ENCODE measurements around the gene P2RY4. TPM values are rescaled to one million over a fixed set of nuclear protein-coding genes. Genes with fewer than 3 reads are reported as not detected.

The P2RY4 gene
- total and polyA plus RNA-seq, 10 of the 15 experiments (the other 5 are each of a cell fraction or from before 2014, with no cell fraction given), result 0.07 to 0.44 (median 0.13) TPM; not detected in 7

- ChIA-PET RAD21 (ENCODE audit: unreplicated experiment) (no interaction called here), POLR2A (no interaction called here), CTCF (no interaction called here), SMC1A (ENCODE audit: uncharacterized antibody, unreplicated experiment) (no interaction called here)
- no peak overlapping the region for H2AFZ ChIP-seq (ENCODE audit: control insufficient read depth, low read depth, low read length)
- intact Hi-C loops (cut with micrococcal nuclease; ENCODE audit: unreplicated experiment), result no loop called here
- no peak overlapping the region for H3K4me3 ChIP-seq
- H3K27ac ChIP-seq (ENCODE audit: control insufficient read depth, insufficient read depth), result no peak overlapping the region
- WGBS (ENCODE audit: insufficient coverage, insufficient replicate concordance, low lambda C conversion rate, missing lambda C conversion rate), result 11% methylated on average over 5 of the region's 5 CpGs
- no peak overlapping the region for H3K9ac ChIP-seq (ENCODE audit: control insufficient read depth, insufficient read depth, low read length)
- H3K36me3 ChIP-seq (ENCODE audit: control insufficient read depth in 2 of 2, insufficient read depth in 2 of 2, low read length in 1 of 2), result no peaks in the 10 kb centered on the region
- ATAC-seq (no peak), FAIRE-seq (no peak), DNase-seq (ENCODE audit: low read depth, low spot score) (no peak)
- no peaks in the 10 kb centered on the region; the same call in 2 of the 3 replicates for H3K9me3 ChIP-seq (replicated peaks; ENCODE audit: control insufficient read depth, insufficient read depth, low read length)
- H3K4me2 ChIP-seq (ENCODE audit: control insufficient read depth, insufficient read depth), result no peak overlapping the region
- no peaks in the 10 kb centered on the region for H3K79me2 ChIP-seq (ENCODE audit: control insufficient read depth, insufficient read depth, low read length)
- H3K4me1 ChIP-seq (ENCODE audit: control insufficient read depth, insufficient read depth, low read length), result no peaks in the 10 kb centered on the region
- H4K20me1 ChIP-seq (ENCODE audit: control insufficient read depth, insufficient read depth), result no peaks in the 10 kb centered on the region
- no TSS peak for BruUV-seq (replicated peaks)
- in situ Hi-C loops (cut with MboI), result no loop called here
- H3K27me3 ChIP-seq (replicated peaks in 1 of 2; ENCODE audit: control insufficient read depth in 2 of 2, insufficient read depth in 2 of 2, low read length in 1 of 2), result no peaks in the 10 kb centered on the region; a peak in 1 of 4 replicates
- TF ChIP-seq BHLHE40 (IDR thresholded peaks at IDR 0.05; ENCODE audit: borderline replicate concordance in 1 of 2, low read depth in 2 of 2, low read length in 1 of 2) (no peak), PML (IDR thresholded peaks at IDR 0.05; ENCODE audit: low read length) (no peak), GATAD2B (conservative IDR thresholded peaks at IDR 0.05; ENCODE audit: low read depth) (no peak), ZBTB40 (IDR thresholded peaks at IDR 0.05; ENCODE audit: borderline replicate concordance) (no peak), CBX5 (IDR thresholded peaks at IDR 0.05; ENCODE audit: low read depth) (no peak), JUND (IDR thresholded peaks at IDR 0.05; ENCODE audit: low read depth, low read length) (no peak), RCOR1 (conservative IDR thresholded peaks at IDR 0.05; ENCODE audit: low read depth, low read length) (no peak), RB1 (IDR thresholded peaks at IDR 0.05; ENCODE audit: borderline replicate concordance) (no peak), WRNIP1 (IDR thresholded peaks at IDR 0.05; ENCODE audit: borderline replicate concordance, low read depth, low read length) (no peak), ZNF592 (IDR thresholded peaks at IDR 0.05) (no peak), MTA3 (IDR thresholded peaks at IDR 0.05; ENCODE audit: borderline replicate concordance, low read length) (no peak), RELA (IDR thresholded peaks at IDR 0.05; ENCODE audit: borderline replicate concordance, partially characterized antibody) (no peak)
Observed at GRCh38 chrX:70219938-70220764, 39.9 kb downstream of the P2RY4 start.
